ENCODE results near the gene DBP.

- TF ChIP-seq CTCF (conservative IDR thresholded peaks at IDR 0.05; ENCODE audit: low read depth, low read length), result no peak
- no peak for TF ChIP-seq EZH2 (IDR thresholded peaks at IDR 0.05; ENCODE audit: borderline replicate concordance, low read depth, low read length, poor library complexity, severe bottlenecking)
These were observed 11.3 kb downstream of the DBP start for GRCh38 chr19:48625891-48626327.

All from A673 (cell line).